ENCODE data around the gene PPP2R1B.

The PPP2R1B gene

DNA sequence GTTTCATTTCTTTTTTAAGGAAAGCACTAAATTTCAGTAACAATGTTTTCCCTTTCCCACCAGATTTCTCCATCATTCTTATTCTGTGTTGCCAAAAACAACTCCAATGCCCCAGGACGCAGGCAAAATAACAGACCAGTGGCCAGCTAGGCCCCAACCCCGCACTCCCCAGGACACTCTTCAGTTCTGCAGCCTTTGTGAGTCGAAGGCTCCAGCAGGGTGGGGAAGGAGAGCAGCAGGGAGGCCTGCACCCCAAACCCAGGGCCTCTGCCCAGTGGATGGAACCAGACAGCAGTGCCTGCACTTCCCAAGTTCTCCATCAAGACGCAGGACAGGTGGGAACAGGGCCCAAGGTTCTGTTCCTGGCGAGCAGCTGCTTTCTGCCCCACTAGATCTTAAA, 34.4 kb downstream of the PPP2R1B start:
- no peak for DNase-seq
- TF ChIP-seq CTCF (IDR thresholded peaks at IDR 0.05), result no peak
- peaks cover 77% of the 10 kb centered on the region for H3K4me1 Mint-ChIP-seq
- H3K36me3 Mint-ChIP-seq (ENCODE audit: low read depth), result peaks cover 11% of the 10 kb centered on the region
- H3K4me3 Mint-ChIP-seq, result no peak overlapping the region
- no peaks in the 10 kb centered on the region for H3K9me3 Mint-ChIP-seq
- H3K27me3 Mint-ChIP-seq (ENCODE audit: low read depth, poor library complexity), result no peaks in the 10 kb centered on the region
- peak overlapping the region; percentile 81 for H3K27ac Mint-ChIP-seq

DNA sequence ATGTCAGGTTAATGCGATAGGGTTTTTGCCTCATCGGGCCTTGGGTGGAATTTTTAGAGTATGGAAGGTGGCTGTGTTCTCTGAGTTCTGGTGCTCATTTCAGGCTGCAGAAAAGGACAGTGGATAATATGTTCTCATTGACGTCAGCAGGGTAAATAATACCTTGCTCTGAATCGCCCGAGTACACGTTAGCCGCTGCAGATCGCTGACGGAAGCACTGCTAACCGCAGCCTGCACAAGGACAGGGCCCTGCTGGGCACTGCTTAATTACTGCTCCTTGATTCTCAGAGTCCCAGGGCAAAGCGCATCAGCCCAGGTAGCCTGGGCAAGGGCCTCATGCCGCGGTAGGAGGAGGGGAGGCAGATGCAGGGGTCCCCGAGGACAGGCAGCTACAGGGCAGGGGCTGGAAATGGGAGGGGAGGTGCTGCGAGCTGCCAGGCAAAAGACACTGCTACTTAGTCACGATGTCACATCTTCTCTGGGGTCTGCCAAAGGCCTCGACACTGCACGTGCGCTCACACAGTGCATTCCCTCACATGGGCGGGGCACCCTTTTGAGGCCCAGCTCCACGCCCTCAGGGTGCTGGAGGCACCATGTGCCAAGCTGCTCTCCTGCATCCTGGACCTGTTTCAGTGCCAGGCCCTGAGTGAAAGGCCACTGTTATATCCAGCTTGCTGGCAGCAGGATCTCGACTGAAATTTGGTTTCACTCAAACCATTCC, 35.2 kb downstream of the PPP2R1B start:
- no peak for DNase-seq
- H3K36me3 Mint-ChIP-seq (ENCODE audit: low read depth), result peaks cover 15% of the 10 kb centered on the region
- TF ChIP-seq CTCF (IDR thresholded peaks at IDR 0.05), result no peak
- H3K9me3 Mint-ChIP-seq, result no peaks in the 10 kb centered on the region
- no peak overlapping the region for H3K4me3 Mint-ChIP-seq
- H3K27ac Mint-ChIP-seq, result no peak overlapping the region
- peaks cover 74% of the 10 kb centered on the region for H3K4me1 Mint-ChIP-seq
- H3K27me3 Mint-ChIP-seq (ENCODE audit: low read depth, poor library complexity), result no peaks in the 10 kb centered on the region

DNA sequence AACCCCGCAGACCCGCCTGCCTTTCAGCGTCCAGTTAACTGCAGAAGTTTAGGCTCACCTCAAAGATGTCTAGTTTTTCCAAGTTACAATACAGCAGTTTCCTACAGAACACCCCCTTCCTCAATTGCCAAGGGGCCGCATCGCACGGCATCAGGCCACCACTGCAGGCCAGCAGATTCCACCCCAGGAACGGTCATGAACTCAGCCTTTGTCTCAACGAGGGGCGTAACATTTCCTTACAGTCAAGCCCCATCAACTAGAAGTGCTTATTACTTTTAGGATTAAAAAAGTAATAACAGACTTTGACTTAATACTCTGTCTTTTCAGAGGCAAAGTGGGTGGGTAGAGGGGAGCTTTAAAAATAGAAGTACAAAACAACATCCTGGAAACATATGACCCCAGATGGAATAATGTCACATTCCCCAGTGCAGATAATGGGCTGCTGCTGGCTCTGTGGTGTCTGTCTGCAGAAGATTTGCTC, 36.3 kb downstream of the PPP2R1B start:
- Mint-ChIP-seq H3K4me3 (no peak overlapping the region), H3K36me3 (ENCODE audit: low read depth) (peaks cover 18% of the 10 kb centered on the region), H3K4me1 (peaks cover 63% of the 10 kb centered on the region), H3K27me3 (ENCODE audit: low read depth, poor library complexity) (no peaks in the 10 kb centered on the region), H3K27ac (peak overlapping the region; percentile 74), H3K9me3 (no peaks in the 10 kb centered on the region)
- no peak for DNase-seq
- no peak for TF ChIP-seq CTCF (IDR thresholded peaks at IDR 0.05)

GRCh38 chr11:111729071-111729830, 36.9 kb downstream of the PPP2R1B start:
- Mint-ChIP-seq H3K4me1 (peaks cover 56% of the 10 kb centered on the region), H3K27me3 (ENCODE audit: low read depth, poor library complexity) (no peaks in the 10 kb centered on the region), H3K4me3 (no peak overlapping the region), H3K27ac (peak overlapping the region; percentile 74), H3K9me3 (no peaks in the 10 kb centered on the region), H3K36me3 (ENCODE audit: low read depth) (peaks cover 21% of the 10 kb centered on the region)
- no peak for TF ChIP-seq CTCF (IDR thresholded peaks at IDR 0.05)
- no peak for DNase-seq

DNA sequence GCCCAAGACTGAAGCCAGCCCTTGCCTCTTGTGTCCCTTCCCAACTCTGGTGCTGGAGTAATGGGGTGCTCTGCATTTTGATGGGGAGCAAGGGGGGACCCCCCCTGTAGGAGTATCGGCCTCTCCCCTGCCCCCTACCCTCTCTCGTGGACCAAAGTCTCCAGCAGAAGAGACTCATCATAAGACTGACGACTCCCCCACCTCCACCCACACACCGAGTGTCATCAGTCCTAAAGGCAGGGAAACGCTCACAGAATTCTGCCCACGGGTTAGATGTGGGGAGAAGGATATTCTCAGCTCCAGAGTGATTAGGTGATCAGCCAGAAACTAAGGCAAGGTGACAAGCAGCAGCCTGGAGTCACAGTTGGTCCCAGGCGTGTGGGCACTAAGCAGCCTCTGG, 38.8 kb downstream of the PPP2R1B start:
- Mint-ChIP-seq H3K36me3 (ENCODE audit: low read depth) (peaks cover 31% of the 10 kb centered on the region), H3K4me3 (no peak overlapping the region)

More for the DNA sequence above, 38.8 kb downstream of the PPP2R1B start:
- peak overlapping the region; percentile 38 for H3K27ac Mint-ChIP-seq
- H3K4me1 Mint-ChIP-seq, result peaks cover 47% of the 10 kb centered on the region
- H3K27me3 Mint-ChIP-seq (ENCODE audit: low read depth, poor library complexity), result no peaks in the 10 kb centered on the region
- no peak for DNase-seq
- no peaks in the 10 kb centered on the region for H3K9me3 Mint-ChIP-seq
- no peak for TF ChIP-seq CTCF (IDR thresholded peaks at IDR 0.05)

Measured in nephron progenitor cell (in vitro differentiated cells).